HepG2 (cell line): ENCODE results near the gene PRTN3. TPM values are rescaled to one million over a fixed set of nuclear protein-coding genes. Genes with fewer than 3 reads are reported as not detected.

Source experiments
- DNMT3B ChIP-seq: conservative IDR thresholded peaks from 2 replicates; pipeline ENCODE4 v1.6.1; 2016; ENCODE audit warnings: missing biosample characterization, control low read depth
- GATAD2A ChIP-seq: IDR thresholded peaks from 2 replicates; pipeline ENCODE4 v1.6.1; 2016
- GFI1 ChIP-seq: sonication (generic); formaldehyde crosslinking; IDR thresholded peaks from 2 replicates; pipeline ENCODE4 v1.5.0; 2020; ENCODE audit warnings: missing genetic modification reagents, mild to moderate bottlenecking, borderline replicate concordance
- MED1 ChIP-seq: sonication (generic); formaldehyde crosslinking; IDR thresholded peaks from 2 replicates; pipeline ENCODE4 v1.4.0; 2020; ENCODE audit warnings: missing genetic modification reagents
- ONECUT2 ChIP-seq: sonication (generic); formaldehyde crosslinking; IDR thresholded peaks from 2 replicates; pipeline ENCODE4 v1.4.0; 2020; ENCODE audit warnings: missing genetic modification reagents
- RBFOX2 ChIP-seq: fragments of 200-400 bp; formaldehyde crosslinking; IDR thresholded peaks from 2 replicates; pipeline ENCODE4 v1.6.1; 2017; ENCODE audit warnings: low read depth, mild to moderate bottlenecking, low read length
- RORA ChIP-seq: sonication (generic); formaldehyde crosslinking; IDR thresholded peaks from 2 replicates; pipeline ENCODE4 v1.5.0; 2020; ENCODE audit warnings: mild to moderate bottlenecking, missing genetic modification reagents, moderate library complexity
- SP2 ChIP-seq: sonication (generic); formaldehyde crosslinking; IDR thresholded peaks from 2 replicates; pipeline ENCODE4 v1.5.1; 2020; ENCODE audit warnings: mild to moderate bottlenecking, missing genetic modification reagents
- SP5 ChIP-seq: IDR thresholded peaks from 2 replicates; pipeline ENCODE4 v1.6.1; 2016; ENCODE audit warnings: low read depth, borderline replicate concordance
- TAF15 ChIP-seq: fragments of 200-400 bp; formaldehyde crosslinking; IDR thresholded peaks from one replicate; pipeline ENCODE4 v1.6.1; 2018; ENCODE audit warnings: mild to moderate bottlenecking, low read depth, low read length; ENCODE audit not compliant: poor library complexity, severe bottlenecking
- TARDBP ChIP-seq: sonication (generic); formaldehyde crosslinking; IDR thresholded peaks from 2 replicates; pipeline ENCODE4 v1.8.0; 2022; ENCODE audit warnings: mild to moderate bottlenecking, missing genetic modification reagents
- ZIK1 ChIP-seq: sonication (generic); formaldehyde crosslinking; IDR thresholded peaks from 2 replicates; pipeline ENCODE4 v1.5.0; 2020; ENCODE audit warnings: mild to moderate bottlenecking, low read depth, missing genetic modification reagents, borderline replicate concordance
- ZNF224 ChIP-seq: sonication (generic); formaldehyde crosslinking; IDR thresholded peaks from 2 replicates; pipeline ENCODE4 v1.5.0; 2020; ENCODE audit warnings: mild to moderate bottlenecking, missing genetic modification reagents
- ZNF232 ChIP-seq: sonication (generic); formaldehyde crosslinking; IDR thresholded peaks from 2 replicates; pipeline ENCODE4 v1.4.0; 2020; ENCODE audit warnings: missing genetic modification reagents, borderline replicate concordance
- ZNF34 ChIP-seq: sonication (generic); formaldehyde crosslinking; IDR thresholded peaks from 2 replicates; pipeline ENCODE4 v1.4.0; 2020; ENCODE audit warnings: mild to moderate bottlenecking, missing genetic modification reagents, borderline replicate concordance
- ZNF432 ChIP-seq: sonication (generic); formaldehyde crosslinking; IDR thresholded peaks from 2 replicates; pipeline ENCODE4 v1.5.0; 2020; ENCODE audit warnings: missing genetic modification reagents, mild to moderate bottlenecking, borderline replicate concordance
- ZNF614 ChIP-seq: IDR thresholded peaks from 2 replicates; pipeline ENCODE4 v1.6.1; 2018; ENCODE audit warnings: missing biosample characterization, missing genetic modification reagents, inconsistent platforms, borderline replicate concordance
- ZNF619 ChIP-seq: sonication (generic); formaldehyde crosslinking; IDR thresholded peaks from 2 replicates; pipeline ENCODE4 v1.4.0; 2020; ENCODE audit warnings: mild to moderate bottlenecking, missing genetic modification reagents
- ZNF800 ChIP-seq: sonication (generic); formaldehyde crosslinking; IDR thresholded peaks from 2 replicates; pipeline ENCODE4 v1.4.0; 2020; ENCODE audit warnings: missing genetic modification reagents
- polyA plus RNA-seq, 8 experiments: library from polyadenylated mRNA; depleted of rRNA in 3 of 8; stranded (reverse) in 7 of 8; unstranded in 1 of 8; fragments of >200 nt; fragmentation: Illumina TruSeq in 4 of 8; extraction: Trizol in 4 of 8; gene quantifications; 2 replicates each; pipeline versions ENCODE4 v1.2.1 to v1.2.3, GENCODE V29; 2011 to 2016; ENCODE audit warnings: low read depth in 4 of 8, missing spikeins in 1 of 8, mixed read lengths in 1 of 8; ENCODE audit not compliant: insufficient read depth in 1 of 8
- total RNA-seq, 5 experiments: library from RNA; depleted of rRNA; stranded (reverse); fragments of >200 nt; fragmentation: Illumina TruSeq; extraction: Trizol; gene quantifications; 2 replicates each; pipeline ENCODE4 v1.2.3, GENCODE V29; 2016; ENCODE audit warnings: low read depth in 1 of 5
- TF ChIP-seq, protein P1 (sequence below): sonication (generic); formaldehyde crosslinking; IDR thresholded peaks from 2 replicates; pipeline ENCODE4 v1.5.1; 2020; ENCODE audit warnings: missing genetic modification reagents, mild to moderate bottlenecking, borderline replicate concordance
- TF ChIP-seq, protein P2 (sequence below): IDR thresholded peaks from 2 replicates; pipeline ENCODE4 v1.6.1; 2016
- TF ChIP-seq, protein P3 (sequence below): sonication (generic); formaldehyde crosslinking; IDR thresholded peaks from 2 replicates; pipeline ENCODE4 v1.8.1; 2023; ENCODE audit warnings: mild to moderate bottlenecking, inconsistent platforms, moderate library complexity, missing genetic modification reagents, borderline replicate concordance
- TF ChIP-seq, protein P4 (sequence below): IDR thresholded peaks from 2 replicates; pipeline ENCODE4 v1.6.1; 2016; ENCODE audit warnings: missing compliant biosample characterization, missing genetic modification reagents, borderline replicate concordance

PRTN3 gene
- total and polyA plus RNA-seq, 2 of the 13 experiments (the other 11 are each of a cell fraction or from before 2014, with no cell fraction given) = not detected

DNA sequence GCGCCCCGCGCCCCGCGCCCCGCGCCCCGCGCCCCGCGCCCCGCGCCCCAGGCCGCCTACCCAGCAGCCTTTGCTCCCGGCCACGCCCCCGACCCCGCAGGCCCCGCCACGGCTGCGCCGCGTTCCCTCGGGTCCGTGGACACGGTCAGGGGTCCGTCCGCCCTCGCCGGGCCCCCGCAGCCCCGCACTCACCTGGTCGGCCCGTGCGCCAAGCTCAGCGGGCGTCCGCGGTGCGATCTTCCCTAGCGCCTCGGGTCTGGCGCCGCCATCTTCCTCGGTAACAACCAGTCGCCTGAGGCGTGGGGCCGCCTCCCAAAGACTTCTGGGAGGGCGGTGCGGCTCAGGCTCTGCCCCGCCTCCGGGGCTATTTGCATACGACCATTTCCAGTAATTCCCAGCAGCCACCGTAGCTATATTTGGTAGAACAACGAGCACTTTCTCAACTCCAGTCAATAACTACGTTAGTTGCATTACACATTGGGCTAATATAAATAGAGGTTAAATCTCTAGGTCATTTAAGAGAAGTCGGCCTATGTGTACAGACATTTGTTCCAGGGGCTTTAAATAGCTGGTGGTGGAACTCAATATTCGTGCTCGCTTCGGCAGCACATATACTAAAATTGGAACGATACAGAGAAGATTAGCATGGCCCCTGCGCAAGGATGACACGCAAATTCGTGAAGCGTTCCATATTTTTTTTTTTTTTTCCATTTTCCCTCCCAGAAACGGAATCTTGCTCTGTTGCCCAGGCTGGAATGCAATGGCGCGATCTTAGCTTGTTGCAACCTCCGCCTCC lies 52.3 kb downstream of the PRTN3 start, which contains the start of the genes MED16 and RNU6-9 (continued):
- TF ChIP-seq ZNF34 (CRISPR knock-in tag) (no peak), TARDBP (CRISPR knock-in tag) (peak; percentile 49), RORA (CRISPR knock-in tag) (no peak), ZNF614 (CRISPR knock-in tag) (no peak), ZNF800 (peak; percentile 49; the same call in 1 of the 2 replicates), TAF15 (no peak), SP2 (no peak), ZNF432 (CRISPR knock-in tag) (no peak), ONECUT2 (no peak), RBFOX2 (peak; percentile 94), SP5 (CRISPR knock-in tag) (0 out of 2 replicates have a peak, but pooled peaks have one; percentile 18), GFI1 (CRISPR knock-in tag) (no peak; the same call in 1 of the 2 replicates), DNMT3B (0 out of 2 replicates have a peak, but pooled peaks have one; percentile 31), ZNF232 (CRISPR knock-in tag) (0 out of 2 replicates have a peak, but pooled peaks have one; percentile 31), ZIK1 (CRISPR knock-in tag) (peak; percentile 84; the same call in 1 of the 2 replicates), GATAD2A (CRISPR knock-in tag) (peak; percentile 57; the same call in 1 of the 2 replicates), ZNF619 (no peak), MED1 (peak; percentile 42; the same call in 1 of the 2 replicates), ZNF224 (CRISPR knock-in tag) (no peak)
- TF ChIP-seq, protein P1, sequence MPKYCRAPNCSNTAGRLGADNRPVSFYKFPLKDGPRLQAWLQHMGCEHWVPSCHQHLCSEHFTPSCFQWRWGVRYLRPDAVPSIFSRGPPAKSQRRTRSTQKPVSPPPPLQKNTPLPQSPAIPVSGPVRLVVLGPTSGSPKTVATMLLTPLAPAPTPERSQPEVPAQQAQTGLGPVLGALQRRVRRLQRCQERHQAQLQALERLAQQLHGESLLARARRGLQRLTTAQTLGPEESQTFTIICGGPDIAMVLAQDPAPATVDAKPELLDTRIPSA (CRISPR knock-in tag) = no peak
- TF ChIP-seq, protein P2, sequence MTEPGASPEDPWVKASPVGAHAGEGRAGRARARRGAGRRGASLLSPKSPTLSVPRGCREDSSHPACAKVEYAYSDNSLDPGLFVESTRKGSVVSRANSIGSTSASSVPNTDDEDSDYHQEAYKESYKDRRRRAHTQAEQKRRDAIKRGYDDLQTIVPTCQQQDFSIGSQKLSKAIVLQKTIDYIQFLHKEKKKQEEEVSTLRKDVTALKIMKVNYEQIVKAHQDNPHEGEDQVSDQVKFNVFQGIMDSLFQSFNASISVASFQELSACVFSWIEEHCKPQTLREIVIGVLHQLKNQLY (CRISPR knock-in tag) = no peak
- TF ChIP-seq, protein P3, sequence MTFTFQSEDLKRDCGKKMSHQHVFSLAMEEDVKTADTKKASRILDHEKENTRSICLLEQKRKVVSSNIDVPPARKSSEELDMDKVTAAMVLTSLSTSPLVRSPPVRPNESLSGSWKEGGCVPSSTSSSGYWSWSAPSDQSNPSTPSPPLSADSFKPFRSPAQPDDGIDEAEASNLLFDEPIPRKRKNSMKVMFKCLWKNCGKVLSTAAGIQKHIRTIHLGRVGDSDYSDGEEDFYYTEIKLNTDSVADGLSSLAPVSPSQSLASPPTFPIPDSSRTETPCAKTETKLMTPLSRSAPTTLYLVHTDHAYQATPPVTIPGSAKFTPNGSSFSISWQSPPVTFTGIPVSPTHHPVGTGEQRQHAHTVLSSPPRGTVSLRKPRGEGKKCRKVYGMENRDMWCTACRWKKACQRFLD (CRISPR knock-in tag) = no peak
- TF ChIP-seq, protein P4, sequence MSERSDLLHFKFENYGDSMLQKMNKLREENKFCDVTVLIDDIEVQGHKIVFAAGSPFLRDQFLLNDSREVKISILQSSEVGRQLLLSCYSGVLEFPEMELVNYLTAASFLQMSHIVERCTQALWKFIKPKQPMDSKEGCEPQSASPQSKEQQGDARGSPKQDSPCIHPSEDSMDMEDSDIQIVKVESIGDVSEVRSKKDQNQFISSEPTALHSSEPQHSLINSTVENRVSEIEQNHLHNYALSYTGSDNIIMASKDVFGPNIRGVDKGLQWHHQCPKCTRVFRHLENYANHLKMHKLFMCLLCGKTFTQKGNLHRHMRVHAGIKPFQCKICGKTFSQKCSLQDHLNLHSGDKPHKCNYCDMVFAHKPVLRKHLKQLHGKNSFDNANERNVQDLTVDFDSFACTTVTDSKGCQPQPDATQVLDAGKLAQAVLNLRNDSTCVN = no peak
